NT2/D1 (cell line): ENCODE data around the gene TNS3.

Source experiments
- YY1 ChIP-seq: IDR thresholded peaks from 2 replicates; pipeline ENCODE4 v1.6.1; 2011; ENCODE audit not compliant: insufficient read length, insufficient read depth
- ZNF274 ChIP-seq: IDR thresholded peaks from 2 replicates; pipeline ENCODE4 v1.6.1; 2011; ENCODE audit warnings: mild to moderate bottlenecking, low read depth, low read length

GRCh38 chr7:47536661-47537611 is 45.0 kb downstream of the TNS3 start:
- TF ChIP-seq ZNF274 (no peak), YY1 (no peak)
